KMS-11 (cell line): Measurements from ENCODE around the gene PHKB.

ENCODE experiments used
- H2AFZ ChIP-seq: fragments of 200-600 bp; sonication (generic); 2 replicates; pipeline ENCODE4 v1.6.1; 2016; ENCODE audit warnings: antibody characterized with exemption, mixed run types, low read depth
- H3K27ac ChIP-seq: fragments of 200-600 bp; sonication (generic); 2 replicates; pipeline ENCODE4 v1.6.1; 2016; ENCODE audit warnings: mild to moderate bottlenecking, mixed run types
- H3K27me3 ChIP-seq: fragments of 200-600 bp; sonication (generic); 2 replicates; pipeline ENCODE4 v1.6.1; 2017; ENCODE audit warnings: mild to moderate bottlenecking, low read depth, mixed run types, moderate library complexity; ENCODE audit not compliant: insufficient read depth
- H3K36me3 ChIP-seq: fragments of 200-600 bp; sonication (generic); 2 replicates; pipeline ENCODE4 v1.6.1; 2017; ENCODE audit warnings: mild to moderate bottlenecking, mixed run types; ENCODE audit not compliant: insufficient read depth
- H3K4me1 ChIP-seq: fragments of 200-600 bp; sonication (generic); 2 replicates; pipeline ENCODE4 v1.6.1; 2016; ENCODE audit warnings: mild to moderate bottlenecking, low read depth, mixed run types; ENCODE audit not compliant: poor library complexity, severe bottlenecking
- H3K4me2 ChIP-seq: fragments of 200-600 bp; sonication (generic); 2 replicates; pipeline ENCODE4 v1.7.0; 2016; ENCODE audit warnings: mild to moderate bottlenecking, mixed run types
- H3K4me3 ChIP-seq: fragments of 200-600 bp; sonication (generic); IDR thresholded peaks from 2 replicates; pipeline ENCODE4 v1.6.1; 2017; ENCODE audit warnings: low read depth, low read length, mixed read lengths; ENCODE audit not compliant: insufficient read depth
- H3K79me2 ChIP-seq: fragments of 200-600 bp; sonication (generic); 2 replicates; pipeline ENCODE4 v1.6.1; 2016; ENCODE audit warnings: low read depth, mixed run types; ENCODE audit not compliant: insufficient read depth
- H3K9ac ChIP-seq: fragments of 200-600 bp; sonication (generic); 2 replicates; pipeline ENCODE4 v1.6.1; 2016; ENCODE audit warnings: mild to moderate bottlenecking, mixed run types
- H4K20me1 ChIP-seq: fragments of 200-600 bp; sonication (generic); 2 replicates; pipeline ENCODE4 v1.6.1; 2016; ENCODE audit warnings: mild to moderate bottlenecking, mixed run types; ENCODE audit not compliant: insufficient read depth
- TF ChIP-seq, protein P1 (sequence below): fragments of 200-600 bp; sonication (generic); conservative IDR thresholded peaks from 2 replicates; pipeline ENCODE4 v1.6.1; 2017; ENCODE audit warnings: low read depth, mild to moderate bottlenecking, antibody characterized with exemption, low read length, moderate library complexity, mixed read lengths

PHKB gene

DNA sequence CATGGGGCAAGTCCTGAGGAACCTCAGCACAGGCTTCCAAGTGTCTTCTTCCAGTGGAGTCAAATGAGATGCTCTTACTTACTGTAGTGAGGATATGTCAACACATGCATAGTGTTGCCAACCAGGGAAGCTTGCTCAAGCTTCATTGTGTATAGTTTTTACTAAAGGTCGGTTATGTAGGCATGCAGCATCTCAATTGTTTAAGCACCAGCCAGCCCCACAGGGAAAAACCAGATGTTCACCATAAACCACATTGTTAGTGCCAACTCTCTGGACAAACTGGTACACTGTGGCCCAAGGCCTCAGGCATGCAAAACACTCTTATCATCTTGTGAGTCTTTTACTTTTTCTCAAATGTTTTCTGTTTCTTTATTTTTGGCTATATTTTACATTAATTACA is 152.1 kb downstream of the PHKB start:
- H3K4me1 ChIP-seq = no peaks in the 10 kb centered on the region
- H3K27ac ChIP-seq = no peak overlapping the region
- TF ChIP-seq, protein P1, sequence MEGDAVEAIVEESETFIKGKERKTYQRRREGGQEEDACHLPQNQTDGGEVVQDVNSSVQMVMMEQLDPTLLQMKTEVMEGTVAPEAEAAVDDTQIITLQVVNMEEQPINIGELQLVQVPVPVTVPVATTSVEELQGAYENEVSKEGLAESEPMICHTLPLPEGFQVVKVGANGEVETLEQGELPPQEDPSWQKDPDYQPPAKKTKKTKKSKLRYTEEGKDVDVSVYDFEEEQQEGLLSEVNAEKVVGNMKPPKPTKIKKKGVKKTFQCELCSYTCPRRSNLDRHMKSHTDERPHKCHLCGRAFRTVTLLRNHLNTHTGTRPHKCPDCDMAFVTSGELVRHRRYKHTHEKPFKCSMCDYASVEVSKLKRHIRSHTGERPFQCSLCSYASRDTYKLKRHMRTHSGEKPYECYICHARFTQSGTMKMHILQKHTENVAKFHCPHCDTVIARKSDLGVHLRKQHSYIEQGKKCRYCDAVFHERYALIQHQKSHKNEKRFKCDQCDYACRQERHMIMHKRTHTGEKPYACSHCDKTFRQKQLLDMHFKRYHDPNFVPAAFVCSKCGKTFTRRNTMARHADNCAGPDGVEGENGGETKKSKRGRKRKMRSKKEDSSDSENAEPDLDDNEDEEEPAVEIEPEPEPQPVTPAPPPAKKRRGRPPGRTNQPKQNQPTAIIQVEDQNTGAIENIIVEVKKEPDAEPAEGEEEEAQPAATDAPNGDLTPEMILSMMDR = no peak
- no peaks in the 10 kb centered on the region for H3K79me2 ChIP-seq
- no peaks in the 10 kb centered on the region for H3K36me3 ChIP-seq
- H4K20me1 ChIP-seq = no peaks in the 10 kb centered on the region
- H3K4me2 ChIP-seq = no peak overlapping the region
- no peak overlapping the region for H3K9ac ChIP-seq
- no peaks in the 10 kb centered on the region for H3K27me3 ChIP-seq
- H3K4me3 ChIP-seq = no peak overlapping the region
- no peak overlapping the region for H2AFZ ChIP-seq

DNA sequence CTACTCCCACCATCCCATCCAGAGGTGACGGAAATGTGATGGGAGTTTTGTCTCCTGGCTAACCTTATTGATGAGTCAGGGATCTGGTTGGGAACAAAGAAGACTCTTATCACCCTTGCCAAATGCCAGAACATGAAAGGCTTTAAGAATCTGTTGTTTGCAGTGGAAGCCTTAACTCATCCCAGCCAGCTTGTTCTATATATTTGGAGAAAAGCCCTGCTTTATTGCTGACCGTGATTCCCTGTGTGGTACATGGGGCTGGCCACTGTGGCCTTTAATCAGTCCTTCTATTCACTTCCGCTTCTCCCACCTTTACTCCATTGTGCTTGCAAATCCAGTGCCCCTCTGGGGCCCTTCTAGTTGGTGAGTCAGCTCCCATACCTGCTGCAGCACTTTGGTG is 156.6 kb downstream of the PHKB start:
- TF ChIP-seq, protein P1 = no peak
- no peaks in the 10 kb centered on the region for H3K27me3 ChIP-seq
- no peaks in the 10 kb centered on the region for H3K36me3 ChIP-seq
- no peaks in the 10 kb centered on the region for H3K79me2 ChIP-seq
- no peak overlapping the region for H2AFZ ChIP-seq
- H3K4me3 ChIP-seq = no peak overlapping the region
- no peak overlapping the region for H3K27ac ChIP-seq
- H3K4me2 ChIP-seq = no peak overlapping the region
- H4K20me1 ChIP-seq = no peaks in the 10 kb centered on the region
- no peak overlapping the region for H3K9ac ChIP-seq
- no peaks in the 10 kb centered on the region for H3K4me1 ChIP-seq

DNA sequence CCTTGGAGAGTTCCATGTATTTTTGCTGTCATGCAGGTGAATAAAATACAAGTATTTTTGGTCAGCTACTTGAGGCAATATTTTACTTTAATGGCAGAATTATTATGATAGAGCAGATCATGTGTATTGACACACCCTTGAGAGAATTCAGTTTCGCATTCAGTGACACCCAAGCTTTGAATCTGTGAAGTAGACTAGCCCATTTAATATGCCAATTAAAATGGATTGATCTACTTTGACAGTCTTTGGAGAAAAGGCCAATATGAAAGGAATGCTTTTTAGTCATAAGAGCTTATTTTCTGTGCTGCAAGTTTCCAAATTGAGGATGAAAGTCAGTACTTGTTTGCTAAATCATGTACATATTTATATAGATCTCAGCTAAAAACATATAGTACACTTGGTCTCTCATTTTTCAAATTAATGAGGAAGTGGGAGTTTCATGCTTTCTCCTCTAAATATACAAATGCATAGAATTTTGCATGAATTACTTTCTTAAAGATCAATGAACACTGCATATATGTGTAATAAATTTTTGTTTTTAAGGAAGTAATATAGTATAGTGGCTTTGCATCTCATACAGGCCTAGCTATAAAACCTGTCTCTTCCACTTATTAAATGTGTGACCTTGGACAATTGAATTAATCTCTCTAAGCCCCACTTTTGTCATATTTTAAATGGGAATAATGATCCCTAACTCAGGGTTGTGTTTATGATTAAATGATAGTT is 161.5 kb downstream of the PHKB start:
- Histone ChIP-seq H3K36me3 (no peaks in the 10 kb centered on the region), H3K4me2 (no peak overlapping the region), H3K79me2 (no peaks in the 10 kb centered on the region), H3K9ac (no peak overlapping the region), H3K4me1 (no peaks in the 10 kb centered on the region), H3K27ac (no peak overlapping the region), H2AFZ (no peak overlapping the region), H4K20me1 (no peaks in the 10 kb centered on the region), H3K4me3 (no peak overlapping the region), H3K27me3 (no peaks in the 10 kb centered on the region)
- TF ChIP-seq, protein P1 = no peak

- H3K4me1 ChIP-seq = no peaks in the 10 kb centered on the region
- H3K36me3 ChIP-seq = no peaks in the 10 kb centered on the region
- no peaks in the 10 kb centered on the region for H3K27me3 ChIP-seq
- TF ChIP-seq, protein P1 = no peak
- no peak overlapping the region for H2AFZ ChIP-seq
- H3K9ac ChIP-seq = no peak overlapping the region
- H3K4me3 ChIP-seq = no peak overlapping the region
- H3K27ac ChIP-seq = no peak overlapping the region
- H3K4me2 ChIP-seq = no peak overlapping the region
- no peaks in the 10 kb centered on the region for H3K79me2 ChIP-seq
- H4K20me1 ChIP-seq = no peaks in the 10 kb centered on the region
These were observed 163.4 kb downstream of the PHKB start for GRCh38 chr16:47624563-47624962.
